H1 (cell line): ENCODE data around the gene BSG.

ENCODE experiments used
- BRCA1 ChIP-seq: IDR thresholded peaks from 2 replicates; pipeline ENCODE4 v1.6.1; 2012; ENCODE audit warnings: low read depth, low read length, improper control_type of control experiment
- CEBPB ChIP-seq: IDR thresholded peaks from 2 replicates; pipeline ENCODE4 v1.6.1; 2012; ENCODE audit warnings: low read depth, low read length
- SP4 ChIP-seq: IDR thresholded peaks from 2 replicates; pipeline ENCODE4 v1.6.1; 2012; ENCODE audit warnings: low read length, inconsistent platforms
- TAF1 ChIP-seq: IDR thresholded peaks from 2 replicates; pipeline ENCODE4 v1.6.1; 2011; ENCODE audit warnings: mild to moderate bottlenecking, low read depth, low read length
- ZNF274 ChIP-seq: IDR thresholded peaks from 2 replicates; pipeline ENCODE4 v1.7.0; 2012; ENCODE audit warnings: low read length, borderline replicate concordance; ENCODE audit errors: extremely low read depth

DNA sequence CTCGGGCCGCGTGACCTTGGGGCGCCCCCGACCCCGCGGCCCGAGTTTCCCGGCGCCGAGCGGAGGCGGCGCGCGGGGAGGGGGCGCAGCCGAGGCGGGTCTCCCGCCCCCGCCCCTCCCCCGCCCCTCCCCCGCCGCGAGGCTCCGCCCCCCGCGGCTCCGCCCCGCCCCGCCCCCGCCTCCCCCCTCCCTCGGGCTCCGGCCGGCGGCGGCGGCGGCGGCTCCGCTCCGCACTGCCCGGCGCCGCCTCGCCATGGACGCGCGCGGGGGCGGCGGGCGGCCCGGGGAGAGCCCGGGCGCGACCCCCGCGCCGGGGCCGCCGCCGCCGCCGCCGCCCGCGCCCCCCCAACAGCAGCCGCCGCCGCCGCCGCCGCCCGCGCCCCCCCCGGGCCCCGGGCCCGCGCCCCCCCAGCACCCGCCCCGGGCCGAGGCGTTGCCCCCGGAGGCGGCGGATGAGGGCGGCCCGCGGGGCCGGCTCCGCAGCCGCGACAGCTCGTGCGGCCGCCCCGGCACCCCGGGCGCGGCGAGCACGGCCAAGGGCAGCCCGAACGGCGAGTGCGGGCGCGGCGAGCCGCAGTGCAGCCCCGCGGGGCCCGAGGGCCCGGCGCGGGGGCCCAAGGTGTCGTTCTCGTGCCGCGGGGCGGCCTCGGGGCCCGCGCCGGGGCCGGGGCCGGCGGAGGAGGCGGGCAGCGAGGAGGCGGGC lies 17.4 kb downstream of the BSG start, which contains the start of gene HCN2:
- TF ChIP-seq SP4 = no peak
- TF ChIP-seq BRCA1 = no peak
- no peak for TF ChIP-seq CEBPB
- TF ChIP-seq ZNF274 = no peak
- TF ChIP-seq TAF1 = no peak
